ENCODE data around the gene COL9A2.

Gene COL9A2

DNA sequence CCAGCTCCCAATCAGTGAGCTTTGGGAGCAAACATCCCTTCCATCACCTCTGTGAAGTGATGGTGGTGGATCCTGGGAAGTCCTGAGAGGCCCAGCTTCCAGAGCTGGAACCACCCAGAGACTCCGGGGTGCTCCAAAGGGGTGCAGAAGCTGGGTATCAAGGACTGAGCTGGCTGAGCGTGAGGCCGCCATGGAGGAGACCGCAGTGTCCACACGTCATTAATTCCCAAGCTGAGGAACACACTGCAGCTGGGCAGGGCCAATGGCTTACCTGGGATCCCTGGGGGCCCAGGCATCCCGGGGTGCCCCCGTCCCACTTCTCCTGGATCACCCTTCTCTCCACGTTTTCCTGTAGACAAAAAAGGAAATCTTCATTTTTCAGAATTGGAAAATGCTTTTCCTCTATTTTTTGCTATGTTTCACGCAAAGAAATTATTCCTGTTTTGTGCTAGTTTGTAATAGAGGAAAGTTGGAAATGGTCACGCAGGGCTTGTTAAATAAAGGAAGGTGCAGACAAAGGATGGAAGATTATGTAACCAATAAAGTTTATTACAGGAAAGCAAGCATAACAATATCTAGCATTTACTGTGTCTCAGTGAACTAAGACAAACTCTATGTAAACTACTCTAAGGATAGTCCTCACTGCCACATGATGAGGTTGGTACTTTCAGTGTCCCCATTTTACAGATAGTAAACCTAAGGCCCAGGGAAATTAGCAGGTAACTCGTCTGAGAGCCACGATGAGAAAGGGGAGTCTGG lies 15.4 kb downstream of the COL9A2 start:
- no peak for DNase-seq

- DNase-seq = no peak
These were observed 16.0 kb downstream of the COL9A2 start for GRCh38 chr1:40301066-40301465.

DNA sequence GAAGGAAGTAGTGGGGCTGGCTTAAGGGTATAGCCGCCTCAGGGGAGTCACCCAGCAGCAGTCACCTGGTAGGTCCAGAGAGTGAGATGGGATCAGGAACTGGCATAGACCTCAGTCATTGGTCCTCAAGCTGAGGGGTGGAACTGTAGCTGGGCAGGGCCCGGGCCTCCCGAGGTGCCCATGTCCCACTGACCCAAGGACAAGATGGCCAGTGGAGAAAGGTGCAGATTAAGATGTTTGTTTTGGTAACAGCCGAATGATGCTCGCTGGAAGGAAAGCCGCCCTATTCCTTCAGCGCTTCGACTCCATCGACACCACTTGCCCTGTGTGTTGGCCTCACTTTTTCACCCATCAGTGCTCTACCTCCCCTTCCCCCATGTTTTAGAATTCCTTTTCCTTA lies 16.4 kb downstream of the COL9A2 start:
- no peak for DNase-seq

GRCh38 chr1:40300249-40300567 lies 16.9 kb downstream of the COL9A2 start:
- DNase-seq = no peak

DNA sequence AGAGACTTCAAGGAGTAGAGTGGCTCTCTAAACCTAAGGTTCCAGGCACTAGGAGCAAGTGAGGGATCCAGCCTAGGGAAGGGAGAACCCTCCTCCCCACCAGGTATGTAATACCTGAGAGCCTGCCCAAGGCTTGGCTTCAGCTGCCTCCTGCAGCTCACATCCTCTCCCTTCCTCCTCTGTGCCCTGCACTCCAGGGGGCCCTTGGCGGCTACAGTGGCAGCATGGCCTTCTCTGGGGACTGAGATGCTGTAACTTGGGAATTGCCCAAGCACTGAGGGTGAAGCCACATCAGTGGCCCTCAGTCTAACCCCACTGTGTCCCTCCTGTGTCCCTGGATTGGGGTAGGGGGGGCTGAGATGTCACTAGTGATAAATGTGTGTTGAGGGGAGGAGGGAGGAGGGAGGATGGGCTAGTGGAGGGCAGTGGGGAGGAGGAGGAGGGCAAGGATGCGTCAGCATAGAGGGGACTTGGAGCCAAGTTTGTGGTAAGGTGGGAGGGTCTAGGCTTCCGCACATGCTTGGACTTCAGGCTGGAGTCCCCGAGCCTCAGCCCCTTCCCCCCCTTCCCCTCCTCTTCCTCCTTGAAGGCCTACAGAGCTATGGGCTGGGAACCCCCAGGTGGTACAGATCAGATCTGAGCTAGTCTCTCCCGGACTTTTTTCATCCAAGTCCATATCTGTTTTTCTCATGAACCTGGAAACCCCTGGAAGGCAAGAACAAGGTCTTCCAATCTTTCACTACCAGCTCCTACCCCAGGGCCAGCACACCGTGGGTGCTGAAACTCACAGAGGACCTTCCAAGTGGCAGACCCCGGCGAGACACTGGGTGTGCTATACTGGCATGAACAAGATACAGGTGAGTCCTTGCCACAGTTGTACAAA lies 17.5 kb downstream of the COL9A2 start:
- DNase-seq = no peak

DNA sequence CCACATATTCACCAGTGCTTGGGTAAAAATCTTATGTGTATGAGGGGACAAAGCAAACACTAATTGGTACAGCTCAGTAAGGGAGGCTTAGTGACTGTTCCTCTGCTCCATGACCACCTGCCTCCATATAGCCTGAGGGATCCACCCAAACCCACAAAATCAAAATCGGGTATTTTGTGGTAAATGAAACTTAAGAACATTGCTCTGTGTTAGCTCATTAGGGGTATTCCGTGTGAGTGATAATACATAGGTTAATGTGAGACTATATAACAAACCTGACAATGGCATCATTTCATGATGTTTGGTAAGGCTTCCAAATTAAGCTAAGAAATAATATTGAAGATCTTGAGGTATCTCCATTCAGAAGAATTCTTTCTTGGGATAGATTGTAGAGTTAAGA lies 25.8 kb downstream of the COL9A2 start:
- no peak for DNase-seq

DNA sequence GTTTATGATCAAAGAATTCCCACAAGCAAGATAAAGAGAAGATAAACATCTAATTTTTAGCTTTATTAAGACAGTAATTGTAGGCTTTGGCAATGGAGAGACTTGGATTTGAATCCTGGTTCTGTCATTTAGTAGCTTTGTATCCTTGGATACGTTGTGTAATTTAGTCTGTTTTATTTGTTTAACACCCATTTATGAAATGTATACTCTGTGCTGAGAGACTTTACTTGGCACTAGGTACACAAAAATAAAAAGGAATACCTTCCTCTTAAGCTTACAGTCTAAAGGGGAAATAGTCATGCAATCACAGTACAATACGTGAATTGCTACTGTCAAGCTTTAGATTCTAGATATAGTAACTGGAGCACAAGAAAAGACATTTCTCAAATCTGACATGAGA lies 35.2 kb downstream of the COL9A2 start:
- no peak for DNase-seq

- no peak for DNase-seq
These were observed 41.0 kb downstream of the COL9A2 start for GRCh38 chr1:40276122-40276521.

DNA sequence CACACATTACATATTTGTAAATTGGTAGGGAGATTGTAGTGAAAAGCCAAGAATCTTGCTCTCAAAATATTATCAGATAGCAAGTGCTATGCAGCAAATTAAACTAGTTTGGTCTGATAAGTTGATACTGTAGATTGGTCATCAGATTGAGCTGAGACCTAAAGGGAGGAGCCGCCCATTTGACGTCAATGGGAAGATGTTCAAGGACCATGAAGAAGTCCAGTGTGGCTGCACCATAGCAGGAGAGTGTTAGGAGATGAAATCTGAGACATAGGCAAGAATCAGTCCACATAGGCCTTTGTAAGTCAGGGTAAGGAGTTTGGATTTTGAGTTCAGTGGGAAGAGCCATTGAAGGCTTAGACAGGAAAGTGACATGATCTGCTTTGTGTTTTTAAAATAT lies 42.8 kb downstream of the COL9A2 start:
- no peak for DNase-seq

- DNase-seq = no peak
These were observed 43.4 kb downstream of the COL9A2 start for GRCh38 chr1:40273547-40274166.

DNA sequence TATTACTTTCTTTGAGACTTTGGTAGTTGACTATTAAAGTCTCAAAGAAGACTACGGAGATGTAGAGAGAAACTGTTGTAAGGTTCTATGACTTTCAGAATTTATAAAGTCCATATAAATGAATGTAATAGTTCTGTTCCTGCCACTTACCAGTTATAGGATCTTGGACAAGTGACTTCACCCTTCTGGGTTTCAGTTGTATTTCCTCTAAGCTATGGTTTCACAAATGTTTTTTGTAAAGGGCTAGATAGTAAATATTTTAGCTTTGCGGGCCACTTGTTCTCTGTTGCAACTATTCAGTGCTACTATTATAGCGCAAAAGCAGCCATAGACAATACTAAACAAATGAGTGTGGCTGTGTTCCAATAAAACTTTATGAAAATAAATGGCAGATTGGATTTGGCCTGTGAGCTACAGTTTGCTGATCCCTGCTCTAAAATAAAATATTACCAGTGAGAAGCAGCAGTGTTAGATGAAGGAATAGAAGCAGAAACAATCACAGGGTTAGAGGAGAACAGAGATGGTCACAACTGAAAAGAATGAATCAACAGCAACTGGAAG lies 44.4 kb downstream of the COL9A2 start:
- no peak for DNase-seq

DNA sequence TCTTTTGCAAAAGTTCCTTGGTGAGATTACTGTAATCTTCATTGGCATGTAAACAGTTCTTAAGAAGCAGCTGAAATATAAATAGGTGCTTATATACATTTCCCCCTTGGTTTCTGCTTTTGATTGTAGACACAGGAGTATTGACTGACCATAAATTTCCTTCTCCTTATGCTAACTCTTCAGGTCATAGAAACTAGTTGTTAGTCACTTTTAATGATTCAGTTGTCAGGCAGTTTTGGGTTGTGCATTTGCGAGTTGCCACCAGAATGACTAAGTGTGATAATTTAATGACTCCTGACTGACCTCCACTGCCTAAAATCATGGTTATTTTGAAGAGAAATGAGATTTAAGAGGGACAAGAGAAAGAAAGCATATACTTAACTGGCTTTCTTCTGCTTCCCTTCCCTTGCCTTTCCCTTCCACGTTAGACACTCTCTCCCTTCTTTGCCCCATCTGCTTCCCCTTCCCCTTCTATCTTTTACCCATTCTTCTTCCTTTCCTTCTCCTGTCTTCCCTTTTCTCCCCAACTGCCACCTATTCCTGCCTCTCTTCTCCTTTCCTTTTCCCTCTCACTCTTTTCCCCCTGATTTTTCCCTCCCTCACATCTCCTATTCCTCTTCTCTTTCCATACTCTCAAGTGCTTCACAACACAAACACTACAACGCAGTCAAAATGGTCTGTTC lies 46.8 kb downstream of the COL9A2 start:
- DNase-seq = no peak

- DNase-seq = no peak
These were observed 48.9 kb downstream of the COL9A2 start for GRCh38 chr1:40268211-40268610.

- peak; percentile 84 for DNase-seq
These were observed 49.3 kb downstream of the COL9A2 start for GRCh38 chr1:40267767-40268187.

DNA sequence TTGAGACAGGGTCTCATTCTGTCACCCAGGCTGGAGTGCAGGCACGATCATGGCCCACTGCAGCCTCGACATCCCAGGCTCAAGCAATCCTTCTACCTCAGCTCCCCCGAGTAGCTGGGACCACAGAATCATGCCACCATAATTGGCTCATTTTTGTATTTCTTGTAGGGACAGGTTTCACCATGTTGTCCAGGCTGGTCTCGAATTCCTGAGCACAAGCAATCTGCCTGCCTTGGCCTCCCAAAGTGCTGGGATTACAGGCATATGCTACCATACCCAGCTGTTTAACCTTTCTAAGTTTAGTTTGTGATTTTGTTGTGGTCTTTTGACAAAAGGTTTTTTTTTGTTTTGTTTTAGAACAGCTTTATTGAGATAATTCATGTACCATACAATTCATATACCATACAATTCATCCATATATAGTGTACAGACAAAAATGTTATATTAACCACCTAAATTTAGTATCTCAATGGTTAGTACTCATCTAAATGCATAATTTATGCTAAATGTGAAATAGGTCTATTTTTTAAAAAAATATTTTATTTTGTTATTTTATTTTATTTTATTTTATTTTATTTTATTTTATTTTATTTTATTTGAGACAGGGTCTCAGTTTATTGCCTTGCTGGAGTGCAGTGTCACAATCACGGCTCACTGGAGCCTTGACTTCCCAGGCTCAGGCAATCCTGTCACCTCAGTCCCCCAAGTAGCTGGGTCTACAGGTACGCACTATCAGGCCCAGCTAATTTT lies 50.1 kb downstream of the COL9A2 start:
- DNase-seq = no peak

DNA sequence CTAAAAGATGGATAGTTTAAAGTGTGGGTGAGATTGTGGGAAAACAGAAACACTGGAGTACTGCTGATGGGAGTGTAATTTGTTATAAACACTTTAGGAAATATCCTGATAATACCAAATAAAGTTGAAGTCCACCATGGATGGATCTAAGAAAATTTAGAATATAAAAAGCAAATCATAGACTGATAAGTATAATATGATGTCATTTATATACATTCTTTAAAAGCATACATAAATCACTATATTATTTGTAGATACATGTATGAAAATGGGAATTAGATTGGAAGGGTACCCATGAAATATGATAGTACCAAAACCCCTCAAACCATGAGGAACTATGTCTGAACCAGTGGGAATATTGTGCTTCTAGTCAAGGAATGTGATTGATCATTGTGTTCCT lies 51.2 kb downstream of the COL9A2 start:
- no peak for DNase-seq

- DNase-seq = no peak
These were observed 51.8 kb downstream of the COL9A2 start for GRCh38 chr1:40265298-40265697.

DNA sequence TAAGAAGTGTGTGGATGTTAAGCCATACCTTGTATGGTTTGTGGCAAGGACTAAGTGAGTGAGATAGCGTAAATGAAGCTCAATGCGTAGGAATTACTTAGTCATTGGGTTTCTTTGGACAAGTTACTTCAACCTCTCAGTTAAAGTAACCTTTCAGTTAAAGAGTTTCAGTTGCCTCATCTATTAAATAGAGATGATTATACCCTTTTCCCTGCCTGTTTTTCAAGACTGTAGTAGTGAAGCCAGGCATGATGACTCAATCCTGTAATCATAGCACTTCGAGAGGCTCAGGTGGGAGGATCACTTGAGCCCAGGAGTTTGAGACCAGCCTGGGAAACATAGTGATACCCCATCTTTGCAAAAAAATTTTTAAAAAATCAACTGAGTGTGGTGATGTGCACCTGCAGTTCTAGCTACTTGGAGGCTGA lies 52.7 kb downstream of the COL9A2 start:
- no peak for DNase-seq

DNA sequence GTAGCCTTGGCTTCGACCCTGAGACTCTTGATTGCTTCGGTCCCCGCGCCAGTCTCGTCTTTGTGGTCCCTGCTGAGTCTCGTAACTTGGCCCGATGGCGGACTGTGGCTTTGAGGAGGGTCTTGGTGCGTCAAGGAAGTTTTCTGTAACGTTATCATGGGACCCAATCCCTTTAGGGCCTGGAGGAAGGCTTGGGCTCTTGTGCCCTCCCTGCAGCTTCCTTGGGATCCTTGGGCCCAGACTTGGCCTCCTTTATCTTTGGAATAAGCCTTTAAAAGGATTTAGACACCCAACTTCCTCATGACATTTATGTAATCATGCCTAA lies 58.7 kb downstream of the COL9A2 start:
- no peak for DNase-seq

GRCh38 chr1:40257688-40258444 lies 59.2 kb downstream of the COL9A2 start, which contains the start of gene ZMPSTE24:
ZMPSTE24 (plus strand) TSS chr1:40258236; CDS start chr1:40258272, 36 bp downstream.
- DNase-seq = peak; percentile 91

- peak; percentile 31 for DNase-seq
These were observed 59.8 kb downstream of the COL9A2 start for GRCh38 chr1:40257313-40257687.
